Adrenal gland (tissue), 5 donors: Measurements from ENCODE around the gene ACAD8.

Source experiments
- CTCF ChIP-seq, 6 experiments: fragments of 450-650 bp in 4 of 6; fragments of 200-600 bp in 2 of 6; sonication (generic) in 1 of 6; IDR thresholded peaks; 1 replicate in 5 of 6; 2 replicates in 1 of 6; pipeline versions ENCODE4 v1.5.1 to v1.8.0; 2016 to 2021; ENCODE audit warnings: antibody characterized with exemption in 6 of 6, mild to moderate bottlenecking in 2 of 6, moderate library complexity in 1 of 6
- POLR2A ChIP-seq, 2 donors: fragments of 450-650 bp; IDR thresholded peaks; one replicate each; pipeline ENCODE4 v1.6.1; 2017; ENCODE audit warnings: antibody characterized with exemption in 2 of 2, mild to moderate bottlenecking in 2 of 2, moderate library complexity in 1 of 2
- donor health status: DM: no; HTN: no; CAD: no.

- TF ChIP-seq CTCF (IDR thresholded peaks at IDR 0.05) (no peak), POLR2A (IDR thresholded peaks at IDR 0.05) (no peak)
These were observed 1.2 kb downstream of the ACAD8 start for GRCh38 chr11:134254433-134255183.
